ENCODE measurements around the gene AKR1B1.
"Not testable (repeated sequence)": the region's sequence is repeated elsewhere in the genome, so short reads cannot be mapped to it uniquely, and the experiment has no call there.

The AKR1B1 gene

DNA sequence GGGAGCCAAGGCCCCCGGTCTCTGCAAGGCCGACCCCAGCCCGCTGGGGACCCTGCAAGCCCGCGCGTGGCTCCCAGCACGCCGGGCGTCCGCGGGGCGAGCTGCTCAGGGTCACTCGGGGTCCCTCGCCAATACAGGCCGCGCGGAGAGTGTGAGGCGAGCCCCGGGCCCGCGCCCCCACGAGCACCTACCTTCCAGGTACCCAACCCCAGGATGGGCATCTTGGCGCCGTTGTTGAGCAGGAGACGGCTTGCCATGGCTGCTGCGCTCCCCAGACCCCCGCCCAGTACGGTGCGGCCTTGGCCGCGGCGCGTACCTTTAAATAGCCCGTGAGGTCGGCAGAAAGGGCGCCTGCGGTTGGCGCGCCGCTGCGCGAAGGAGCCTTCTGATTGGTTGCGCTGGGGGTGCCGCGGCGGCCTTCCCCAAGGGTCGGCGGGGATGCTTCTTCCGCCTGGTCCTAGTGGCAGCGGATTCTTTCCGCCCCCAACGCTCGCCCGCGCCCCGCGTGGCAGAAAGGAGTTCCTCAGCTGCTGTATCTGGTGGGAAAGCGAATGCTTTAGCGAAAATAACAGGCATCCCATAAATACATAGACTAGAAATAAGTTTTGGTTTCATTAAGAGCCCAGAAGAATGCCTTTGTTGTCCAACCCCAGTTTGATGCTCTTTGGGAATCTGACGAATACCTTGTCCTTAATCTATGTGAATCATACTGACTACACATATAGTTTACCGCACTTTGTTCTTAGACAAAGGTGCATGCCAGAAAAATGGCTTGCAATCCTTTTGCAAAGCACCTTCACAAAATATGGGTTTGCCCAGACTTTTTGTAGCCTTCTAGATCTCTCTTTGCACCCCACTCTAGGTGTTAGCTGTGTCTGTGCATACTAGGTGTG, at the start of gene AKR1B1:
Gene AKR1B1 (minus strand): TSS at position 295 of the 893 bp plus-strand sequence. CDS start 38 bp downstream, at position 257.
- peak; percentile 59 to 83 (median 74) for DNase-seq (ENCODE audit: low read depth in 2 of 3, low spot score in 2 of 3)

- DNase-seq (ENCODE audit: low read depth in 2 of 3, low spot score in 2 of 3): no peak
These were observed 47.0 kb upstream of the AKR1B1 start for GRCh38 chr7:134505856-134506255.

DNA sequence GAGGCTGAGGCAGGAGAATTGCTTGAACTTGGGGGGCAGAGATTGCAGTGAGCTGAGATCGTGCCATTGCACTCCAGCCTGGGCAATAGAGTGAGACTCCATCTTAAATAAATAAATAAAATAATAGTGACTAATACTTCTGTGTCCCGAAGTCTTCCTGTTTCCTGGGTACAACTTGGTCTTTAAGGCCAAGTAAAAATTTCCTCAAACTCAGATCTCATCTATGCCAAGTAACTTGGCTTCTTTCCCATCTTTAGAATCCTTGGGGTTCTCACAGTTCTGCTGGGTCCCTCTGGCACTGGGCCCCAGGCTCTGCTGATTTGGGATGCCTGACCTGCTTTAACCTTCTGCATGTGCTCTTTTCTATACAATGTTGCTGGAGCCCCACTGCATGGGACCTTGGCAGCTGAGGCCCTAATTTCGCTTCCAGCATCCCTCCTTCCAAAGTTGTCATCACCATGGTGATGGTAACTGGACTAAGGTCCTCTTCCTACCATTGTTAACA, 45.8 kb upstream of the AKR1B1 start:
- DNase-seq (ENCODE audit: low read depth in 2 of 3, low spot score in 2 of 3): no peak

DNA sequence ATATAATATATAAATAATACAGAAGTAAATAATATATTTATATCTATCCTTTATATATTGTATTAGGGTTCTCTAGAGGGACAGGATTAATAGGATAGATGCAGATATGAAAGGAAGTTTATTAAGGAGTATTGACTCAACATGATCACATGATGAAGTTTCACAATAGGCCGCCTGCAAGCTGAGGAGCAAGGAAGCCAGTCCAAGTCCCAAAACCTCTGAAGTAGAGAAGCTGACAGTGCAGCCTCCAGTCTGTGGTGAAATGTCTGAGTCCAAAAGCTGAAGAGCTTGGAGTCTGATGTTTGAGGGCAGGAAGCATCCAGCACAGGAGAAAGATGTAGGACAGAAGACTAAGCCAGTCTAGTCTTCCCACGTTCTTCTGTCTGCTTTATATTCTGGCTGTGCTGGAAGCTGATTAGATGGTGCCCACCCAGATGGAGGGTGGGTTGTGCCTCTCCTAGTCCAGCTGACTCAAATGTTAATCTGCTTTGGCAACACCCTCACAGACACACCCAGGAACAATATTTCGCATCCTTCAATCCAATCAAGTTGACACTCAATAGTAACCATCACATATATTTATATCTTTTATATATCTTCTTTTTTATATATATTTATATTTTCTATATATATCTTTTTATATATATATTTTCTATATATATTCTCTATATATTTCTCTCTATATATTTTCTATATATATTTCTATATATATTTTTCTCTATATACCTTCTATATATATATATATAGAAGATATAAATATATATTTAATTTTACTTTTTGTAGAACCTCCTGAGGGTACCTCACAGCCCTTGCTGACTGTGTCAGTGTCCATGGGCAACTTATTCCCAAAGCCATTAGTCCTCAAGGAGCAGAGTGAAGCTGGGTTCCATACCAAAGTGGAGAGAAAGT, 43.8 kb upstream of the AKR1B1 start:
- DNase-seq (ENCODE audit: low read depth in 2 of 3, low spot score in 2 of 3): no peak

- no peak for DNase-seq (ENCODE audit: low read depth in 2 of 3, low spot score in 2 of 3)
These were observed 42.1 kb upstream of the AKR1B1 start for GRCh38 chr7:134500982-134501381.

GRCh38 chr7:134500406-134500805, 41.5 kb upstream of the AKR1B1 start:
- DNase-seq (ENCODE audit: low read depth in 2 of 3, low spot score in 2 of 3): no peak

GRCh38 chr7:134495546-134495945, 36.6 kb upstream of the AKR1B1 start:
- DNase-seq (ENCODE audit: low read depth in 2 of 3, low spot score in 2 of 3): no peak

- DNase-seq (ENCODE audit: low read depth in 2 of 3, low spot score in 2 of 3): no peak
These were observed 34.2 kb upstream of the AKR1B1 start for GRCh38 chr7:134493091-134493490.

DNA sequence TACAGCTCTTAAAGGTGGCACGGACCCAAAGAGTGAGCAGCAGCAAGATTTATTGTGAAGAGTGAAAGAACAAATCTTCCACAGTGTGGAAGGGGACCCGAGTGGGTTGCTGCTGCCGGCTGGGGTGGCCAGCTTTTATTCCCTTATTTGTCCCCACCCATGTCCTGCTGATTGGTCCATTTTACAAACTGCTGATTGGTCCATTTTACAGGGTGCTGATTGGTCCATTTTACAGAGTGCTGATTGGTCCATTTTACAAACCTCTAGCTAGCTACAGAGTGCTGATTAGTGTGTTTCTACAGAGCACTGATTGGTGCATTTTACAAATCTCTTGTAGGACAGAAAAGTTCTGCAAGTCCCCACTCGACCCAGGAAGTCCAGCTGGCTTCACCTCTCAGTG, 28.8 kb upstream of the AKR1B1 start:
- DNase-seq (ENCODE audit: low read depth in 2 of 3, low spot score in 2 of 3): not testable (repeated sequence)

DNA sequence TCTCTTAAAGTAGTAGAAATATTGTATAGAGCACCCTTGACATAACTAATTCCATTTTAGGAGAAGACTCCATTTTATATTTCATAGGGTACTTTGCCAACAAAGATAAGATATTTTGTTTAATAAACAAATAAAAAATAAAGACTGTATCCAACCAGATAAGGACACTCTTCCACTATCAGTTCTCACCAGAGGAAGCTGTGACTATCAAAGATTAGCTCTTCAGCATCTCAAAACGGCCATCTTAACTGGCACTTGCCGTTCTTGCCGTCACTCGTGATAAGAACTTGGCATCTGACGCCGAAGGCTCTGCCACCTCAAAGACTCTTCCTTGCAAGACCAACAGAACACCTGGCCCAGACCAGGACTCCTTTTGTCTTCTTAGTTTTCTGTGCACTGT, 26.3 kb upstream of the AKR1B1 start:
- DNase-seq (ENCODE audit: low read depth in 2 of 3, low spot score in 2 of 3): no peak

GRCh38 chr7:134483296-134483695, 24.4 kb upstream of the AKR1B1 start:
- DNase-seq (ENCODE audit: low read depth in 2 of 3, low spot score in 2 of 3): no peak

DNA sequence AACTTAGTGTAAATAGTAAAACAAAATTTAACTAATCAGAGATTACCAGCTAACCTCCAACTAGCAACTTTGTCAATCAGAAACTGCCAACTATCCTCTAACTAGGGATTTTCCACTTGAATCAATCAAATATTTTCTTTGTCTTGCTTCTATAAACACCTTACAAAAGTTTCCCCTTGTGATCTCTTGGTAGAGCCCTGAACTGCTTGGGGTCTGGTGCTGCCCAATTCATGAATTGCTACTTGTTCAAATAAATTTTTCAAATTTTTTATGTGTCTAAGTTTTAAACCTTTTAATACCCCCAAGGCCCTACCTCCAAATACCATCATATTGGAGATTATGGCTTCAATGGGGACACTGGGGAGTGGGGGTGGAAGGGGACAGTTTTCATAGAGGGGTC, 24.0 kb upstream of the AKR1B1 start:
- DNase-seq (ENCODE audit: low read depth in 2 of 3, low spot score in 2 of 3): no peak

DNA sequence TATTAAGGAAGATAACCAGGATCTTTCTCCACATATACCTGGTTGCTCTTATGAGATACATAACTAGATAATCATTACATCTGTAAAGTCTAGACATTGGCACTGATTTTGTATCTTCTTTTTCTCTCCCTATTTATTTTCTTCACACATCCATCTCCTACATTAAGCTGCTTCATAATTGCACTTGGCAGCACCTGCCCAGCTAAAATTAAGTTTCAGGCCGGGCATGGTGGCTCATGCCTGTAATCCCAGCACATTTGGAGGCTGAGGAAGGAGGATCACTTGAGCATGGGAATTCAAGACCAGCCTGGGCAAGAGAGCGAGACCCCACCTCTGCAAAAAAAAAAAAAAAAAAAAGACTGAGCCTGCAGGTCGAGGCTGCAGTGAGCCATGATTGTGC, 22.3 kb upstream of the AKR1B1 start:
- no peak for DNase-seq (ENCODE audit: low read depth in 2 of 3, low spot score in 2 of 3)

GRCh38 chr7:134480730-134481129, 21.8 kb upstream of the AKR1B1 start:
- no peak for DNase-seq (ENCODE audit: low read depth in 2 of 3, low spot score in 2 of 3)

DNA sequence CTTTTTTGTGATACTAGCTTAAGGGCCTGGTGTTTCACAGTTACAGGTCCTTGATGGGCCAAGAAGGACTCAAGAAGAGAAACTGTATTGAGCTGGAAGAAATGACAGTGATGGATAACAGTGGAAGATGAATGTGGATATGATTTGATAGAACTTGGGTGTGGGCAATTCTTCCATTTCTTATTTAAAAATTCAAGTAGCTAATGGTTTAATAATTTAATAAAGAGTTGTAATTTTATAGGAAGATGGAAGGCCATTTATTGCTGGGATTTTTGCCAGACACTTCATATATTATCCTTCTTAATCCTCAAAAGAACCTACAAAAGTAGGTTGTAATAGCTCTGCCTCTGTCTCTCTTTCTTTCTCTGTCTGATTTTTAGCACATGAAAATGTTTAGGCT, 21.3 kb upstream of the AKR1B1 start:
- no peak for DNase-seq (ENCODE audit: low read depth in 2 of 3, low spot score in 2 of 3)

- no peak for DNase-seq (ENCODE audit: low read depth in 2 of 3, low spot score in 2 of 3)
These were observed 19.8 kb upstream of the AKR1B1 start for GRCh38 chr7:134478707-134479106.

- no peak for DNase-seq (ENCODE audit: low read depth in 2 of 3, low spot score in 2 of 3)
These were observed 19.1 kb upstream of the AKR1B1 start for GRCh38 chr7:134477954-134478353.

- no peak for DNase-seq (ENCODE audit: low read depth in 2 of 3, low spot score in 2 of 3)
These were observed 17.1 kb upstream of the AKR1B1 start for GRCh38 chr7:134476044-134476443.

- no peak for DNase-seq (ENCODE audit: low read depth in 2 of 3, low spot score in 2 of 3)
These were observed 15.9 kb upstream of the AKR1B1 start for GRCh38 chr7:134474828-134475227.

- DNase-seq (ENCODE audit: low read depth in 2 of 3, low spot score in 2 of 3): no peak
These were observed 15.0 kb upstream of the AKR1B1 start for GRCh38 chr7:134473861-134474291.

- no peak for DNase-seq (ENCODE audit: low read depth in 2 of 3, low spot score in 2 of 3)
These were observed 13.8 kb upstream of the AKR1B1 start for GRCh38 chr7:134472572-134473244.

Data from activated CD8-positive, alpha-beta memory T cell treated with anti-CD3 and anti-CD28 coated beads for 48 hours (primary cell).